Measurements from ENCODE around the gene IDNK.

IDNK gene

GRCh38 chr9:83625178-83625577, 2.2 kb downstream of the IDNK start:
- TF ChIP-seq TAF1 (IDR thresholded peaks at IDR 0.05; ENCODE audit: borderline replicate concordance, insufficient read depth, low read length) = no peak
- no peak for TF ChIP-seq FOXP2 (optimal IDR thresholded peaks at IDR 0.05; ENCODE audit: borderline replicate concordance, extremely low read depth, extremely low read length, insufficient read depth)
- TF ChIP-seq SIN3A (IDR thresholded peaks at IDR 0.05; ENCODE audit: borderline replicate concordance, insufficient read depth, low read length) = no peak
- no peak for TF ChIP-seq REST (IDR thresholded peaks at IDR 0.05; ENCODE audit: insufficient read depth in 1 of 2, low read depth in 2 of 2, low read length in 2 of 2)
- no peak for TF ChIP-seq POLR2AphosphoS5 (IDR thresholded peaks at IDR 0.05; ENCODE audit: low read depth, low read length)

DNA sequence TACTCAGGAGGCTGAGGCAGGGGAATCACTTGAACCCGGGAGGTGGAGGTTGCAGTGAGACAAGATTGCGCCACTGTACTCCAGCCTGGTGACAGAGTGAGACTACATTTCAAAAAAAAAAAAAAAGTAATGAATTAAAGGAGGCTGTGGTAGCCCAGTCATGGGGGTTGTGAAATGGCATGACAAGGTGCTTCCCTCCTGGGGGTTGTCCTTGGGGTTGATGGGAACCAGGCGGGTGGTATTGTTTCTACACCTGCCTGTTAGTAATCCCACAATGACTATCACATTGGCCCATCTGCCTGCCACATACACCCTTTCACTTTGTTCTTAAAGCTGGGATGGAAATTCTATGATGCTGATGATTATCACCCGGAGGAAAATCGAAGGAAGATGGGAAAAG, 5.6 kb downstream of the IDNK start:
- TF ChIP-seq FOXP2 (optimal IDR thresholded peaks at IDR 0.05; ENCODE audit: borderline replicate concordance, extremely low read depth, extremely low read length, insufficient read depth) (no peak), TAF1 (IDR thresholded peaks at IDR 0.05; ENCODE audit: borderline replicate concordance, insufficient read depth, low read length) (no peak), SIN3A (IDR thresholded peaks at IDR 0.05; ENCODE audit: borderline replicate concordance, insufficient read depth, low read length) (no peak), POLR2AphosphoS5 (IDR thresholded peaks at IDR 0.05; ENCODE audit: low read depth, low read length) (no peak), REST (IDR thresholded peaks at IDR 0.05; ENCODE audit: insufficient read depth in 1 of 2, low read depth in 2 of 2, low read length in 2 of 2) (no peak)

- no peak for TF ChIP-seq REST (IDR thresholded peaks at IDR 0.05; ENCODE audit: insufficient read depth in 1 of 2, low read depth in 2 of 2, low read length in 2 of 2)
- no peak for TF ChIP-seq POLR2AphosphoS5 (IDR thresholded peaks at IDR 0.05; ENCODE audit: low read depth, low read length)
- TF ChIP-seq TAF1 (IDR thresholded peaks at IDR 0.05; ENCODE audit: borderline replicate concordance, insufficient read depth, low read length) = no peak
Measured at GRCh38 chr9:83629433-83630104, 6.6 kb downstream of the IDNK start.

DNA sequence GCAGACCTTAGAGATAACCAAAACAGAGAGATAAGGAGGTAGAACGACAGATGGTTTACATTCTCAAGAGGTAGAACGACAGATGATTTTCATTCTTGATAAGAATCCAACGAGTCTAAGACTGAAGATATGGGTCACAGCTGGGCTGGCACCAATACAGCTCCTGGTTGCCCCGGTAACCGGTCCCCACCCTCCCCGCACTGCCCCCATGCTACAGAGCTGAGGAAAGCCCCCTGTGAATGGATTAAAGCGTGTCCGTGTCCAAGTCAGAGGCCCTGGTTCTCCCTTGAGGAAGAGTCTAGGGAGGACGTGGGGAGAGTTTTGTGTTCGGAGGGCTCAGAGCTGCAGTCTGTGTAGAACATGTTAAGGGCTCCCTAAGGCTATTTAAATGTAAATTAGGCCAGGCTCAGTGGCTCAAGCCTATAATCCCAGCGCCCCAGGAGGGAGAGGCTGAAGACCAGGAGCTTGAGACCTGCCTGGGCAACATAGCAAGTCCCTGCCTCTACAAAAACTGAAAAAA, 8.1 kb downstream of the IDNK start:
- TF ChIP-seq SIN3A (IDR thresholded peaks at IDR 0.05; ENCODE audit: borderline replicate concordance, insufficient read depth, low read length) = no peak
- TF ChIP-seq REST (IDR thresholded peaks at IDR 0.05; ENCODE audit: insufficient read depth in 1 of 2, low read depth in 2 of 2, low read length in 2 of 2) = no peak
- no peak for TF ChIP-seq TAF1 (IDR thresholded peaks at IDR 0.05; ENCODE audit: borderline replicate concordance, insufficient read depth, low read length)
- no peak for TF ChIP-seq FOXP2 (optimal IDR thresholded peaks at IDR 0.05; ENCODE audit: borderline replicate concordance, extremely low read depth, extremely low read length, insufficient read depth)
- TF ChIP-seq POLR2AphosphoS5 (IDR thresholded peaks at IDR 0.05; ENCODE audit: low read depth, low read length) = no peak

Measured in PFSK-1 (cell line).